GM21447 (cell line): ENCODE measurements around the gene SPNS3.

ENCODE experiments used
- ATAC-seq: cut with Tn5 transposase; IDR thresholded peaks from one replicate; pipeline ENCODE4 v1.9.1; 2021; ENCODE audit not compliant: unreplicated experiment

SPNS3 gene

DNA sequence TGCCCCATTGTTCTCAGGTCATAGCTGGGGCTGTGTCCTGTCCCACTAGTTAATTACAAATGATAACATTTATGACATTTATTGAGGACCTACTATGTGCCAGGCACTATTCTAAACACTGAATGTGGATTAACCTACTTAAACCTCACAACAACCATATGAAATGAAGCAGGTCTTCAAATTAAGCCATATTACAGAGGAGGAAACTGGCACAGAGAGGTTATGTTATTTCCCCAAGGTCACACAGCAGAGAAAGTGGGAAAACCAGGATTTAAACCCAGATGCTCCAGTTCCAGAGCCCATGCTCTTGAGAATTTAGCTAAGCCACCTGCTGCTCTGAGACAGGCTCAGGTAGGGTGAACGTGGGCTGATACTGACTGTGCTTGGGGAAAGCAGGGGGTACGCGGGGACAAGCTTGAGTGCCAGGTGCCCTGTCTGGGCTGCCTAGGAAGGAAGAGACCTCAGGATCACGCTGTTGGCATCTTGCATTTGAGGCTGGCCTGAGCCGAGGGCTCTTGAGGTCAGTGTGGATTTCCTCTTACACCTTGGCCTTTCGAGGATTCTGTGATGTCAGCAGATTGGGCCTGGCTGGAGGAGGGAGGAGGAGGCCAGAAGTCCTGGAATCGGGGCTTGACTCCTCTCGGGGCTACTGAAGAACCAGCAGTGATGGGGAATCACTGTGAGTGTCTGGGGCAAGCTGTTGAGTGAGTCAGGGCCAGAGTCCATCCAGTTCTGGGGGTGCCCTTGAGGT, 73.8 kb downstream of the SPNS3 start:
- no peak for ATAC-seq

DNA sequence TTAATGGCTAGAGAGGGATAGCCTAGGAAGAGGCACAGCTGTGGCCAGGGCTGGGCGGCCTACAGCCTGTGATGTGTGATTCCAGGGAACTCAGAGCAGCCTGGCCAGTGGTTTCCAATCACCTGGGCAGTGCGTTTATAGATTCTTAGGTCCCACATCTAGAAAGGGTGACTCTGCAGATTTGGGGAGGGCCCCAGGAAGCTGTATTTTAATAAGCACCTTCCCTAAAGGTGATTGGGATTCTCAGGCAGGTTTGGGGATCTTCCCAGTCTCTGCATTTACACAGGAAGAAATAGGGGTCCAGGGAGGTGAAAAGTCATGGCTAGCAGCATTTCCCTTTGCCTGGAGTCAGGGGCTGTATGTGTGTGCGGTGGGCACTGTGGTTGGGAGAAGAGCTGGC, 74.5 kb downstream of the SPNS3 start:
- no peak for ATAC-seq

DNA sequence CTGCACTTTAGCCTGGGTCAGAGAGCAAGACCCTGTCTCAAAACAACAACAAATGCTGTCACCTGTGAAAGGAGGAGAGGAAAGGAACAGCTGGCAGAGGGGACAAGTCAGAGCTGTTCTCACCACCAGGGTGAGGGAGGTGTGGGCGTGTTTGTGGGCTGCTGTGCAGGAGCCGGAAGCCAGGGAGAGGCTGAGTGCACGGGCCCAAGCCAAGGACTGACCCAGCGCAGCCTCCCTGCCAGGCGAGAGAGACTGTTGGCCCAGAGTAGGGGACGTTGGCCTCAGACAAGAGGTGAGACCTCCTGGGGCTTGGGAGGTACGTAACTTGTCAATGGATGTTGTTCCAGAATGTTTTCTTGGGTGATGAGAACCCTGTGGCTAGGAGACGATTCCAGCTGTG, 75.7 kb downstream of the SPNS3 start:
- no peak for ATAC-seq

DNA sequence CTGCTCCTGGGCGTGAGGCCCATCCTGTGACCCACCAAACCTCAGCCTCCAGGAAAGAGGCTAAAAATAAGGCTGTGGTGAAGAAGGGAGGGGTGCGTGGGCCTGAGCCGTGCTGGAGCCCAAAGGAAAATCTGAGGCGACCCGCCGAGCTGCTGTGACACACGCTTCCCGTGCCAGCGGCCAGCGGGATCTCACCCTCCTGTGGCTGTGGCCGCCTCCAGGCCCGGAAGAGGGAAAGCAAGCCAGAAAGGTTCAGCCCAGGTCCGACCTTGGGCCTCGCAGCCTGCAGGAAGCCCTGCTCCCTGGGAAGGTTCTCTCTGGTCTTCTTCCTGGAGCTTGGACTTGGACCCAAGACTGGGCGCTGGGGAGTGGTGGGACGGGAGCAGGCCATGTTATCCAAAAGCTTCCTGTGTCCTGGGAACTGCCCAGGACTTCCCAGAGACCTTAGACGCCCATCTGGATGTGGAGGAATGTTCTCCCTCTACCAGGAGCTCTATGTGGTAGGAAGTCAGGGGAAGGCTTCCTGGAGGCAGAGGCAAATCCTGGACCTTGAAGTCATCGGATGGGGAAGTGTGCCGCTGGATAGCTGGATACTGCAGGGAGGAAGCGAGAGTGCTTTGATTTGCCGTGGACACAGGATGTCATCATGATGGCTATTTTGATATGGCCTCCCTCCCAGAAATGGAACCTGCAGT, 76.3 kb downstream of the SPNS3 start:
- no peak for ATAC-seq

DNA sequence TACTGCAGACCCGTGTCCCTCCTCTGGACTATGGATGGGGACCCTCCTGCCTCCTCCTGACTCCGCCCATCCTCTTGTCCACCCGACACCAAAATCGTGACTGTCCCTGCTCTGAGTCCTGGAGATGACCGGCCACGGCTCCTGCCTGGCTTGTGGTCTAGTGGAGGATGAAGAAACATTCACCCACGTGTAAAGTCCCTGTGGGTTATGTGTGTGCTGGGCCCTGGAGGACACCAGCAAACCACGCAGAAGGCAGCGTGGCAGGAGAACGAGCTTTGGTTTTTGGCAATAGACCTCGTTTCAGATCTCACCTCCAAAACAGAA, 76.8 kb downstream of the SPNS3 start:
- no peak for ATAC-seq

DNA sequence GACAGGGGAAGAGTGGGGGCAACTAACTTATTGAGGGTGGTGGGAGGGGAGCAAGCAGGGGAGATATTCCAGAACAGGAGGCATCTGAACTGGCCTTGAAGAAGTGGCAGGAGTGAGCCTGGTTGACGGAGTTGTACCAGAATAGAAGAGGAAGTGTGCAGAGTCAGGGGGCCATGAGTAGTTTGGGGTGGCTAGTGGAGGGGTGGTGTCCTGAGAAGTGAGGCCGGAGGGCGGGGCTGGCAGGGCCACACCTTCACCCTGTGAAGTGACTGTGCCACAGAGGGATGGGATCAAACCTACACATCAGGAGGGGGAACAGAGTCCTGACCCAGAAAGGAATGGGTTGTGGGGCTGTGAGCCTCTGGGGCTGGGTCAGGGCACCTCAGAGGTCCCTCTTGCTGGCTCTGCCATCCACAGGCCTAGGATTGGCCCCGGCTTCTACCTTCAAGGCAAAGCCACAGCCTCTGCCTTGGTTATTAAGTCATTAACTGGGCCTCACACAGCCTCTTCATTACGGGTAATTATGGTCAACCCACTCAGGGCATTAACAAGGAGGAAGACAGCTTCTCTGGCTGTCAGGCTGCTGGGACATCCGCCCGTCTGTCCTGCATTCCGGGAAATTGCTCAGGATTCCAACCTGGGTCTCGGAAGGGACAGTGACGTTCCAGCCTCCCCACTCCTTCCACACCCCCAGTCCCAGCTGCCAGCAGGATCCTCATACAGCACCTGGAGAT, 77.6 kb downstream of the SPNS3 start:
- ATAC-seq, result no peak

DNA sequence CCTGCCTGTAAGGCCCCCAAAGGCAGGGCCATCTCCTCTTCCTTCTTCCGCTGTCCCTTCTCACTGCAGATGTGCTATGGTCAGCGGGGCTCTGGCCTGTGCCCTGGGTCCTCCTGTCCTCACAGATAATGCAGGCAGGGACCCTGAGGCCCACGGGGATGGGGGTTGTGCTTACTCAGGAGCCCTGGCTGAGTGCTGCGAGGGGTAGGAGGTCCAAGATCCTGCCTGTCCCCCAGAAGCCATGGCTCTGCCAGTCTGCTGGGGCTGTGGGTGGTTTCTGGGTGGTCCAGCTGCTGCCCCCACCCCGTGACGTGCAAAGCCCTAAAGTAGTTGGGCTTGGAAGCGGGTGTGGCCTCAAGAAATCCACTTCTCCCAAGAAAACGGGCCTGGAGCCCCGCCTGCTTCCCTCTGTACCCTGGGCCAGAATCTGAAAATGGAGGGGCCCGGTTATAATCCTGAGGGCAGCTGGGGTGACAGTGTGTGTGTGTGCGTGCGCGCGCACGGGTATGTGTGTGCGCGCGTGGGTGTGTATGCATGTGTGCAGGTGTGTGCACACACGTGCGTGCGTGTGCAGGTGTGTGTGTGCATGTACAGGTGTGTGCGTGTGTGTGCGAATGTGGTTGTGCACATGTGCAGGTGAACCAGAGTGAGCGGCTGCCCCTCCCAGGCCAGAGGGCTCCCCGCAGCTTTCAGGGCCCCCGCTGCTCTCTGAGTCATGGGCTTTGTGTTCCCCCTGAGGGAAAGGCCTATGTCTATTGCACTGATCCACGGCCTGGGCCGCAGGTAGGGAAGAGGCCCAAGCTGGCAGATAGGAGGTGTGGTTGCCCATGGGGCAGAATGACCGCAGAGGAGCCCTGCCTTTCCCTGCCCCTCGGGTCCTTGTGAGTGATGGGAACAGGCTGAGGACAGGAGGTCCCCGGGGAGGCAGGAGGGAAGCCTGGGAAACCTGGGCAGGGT, 78.7 kb downstream of the SPNS3 start:
- ATAC-seq, result no peak

DNA sequence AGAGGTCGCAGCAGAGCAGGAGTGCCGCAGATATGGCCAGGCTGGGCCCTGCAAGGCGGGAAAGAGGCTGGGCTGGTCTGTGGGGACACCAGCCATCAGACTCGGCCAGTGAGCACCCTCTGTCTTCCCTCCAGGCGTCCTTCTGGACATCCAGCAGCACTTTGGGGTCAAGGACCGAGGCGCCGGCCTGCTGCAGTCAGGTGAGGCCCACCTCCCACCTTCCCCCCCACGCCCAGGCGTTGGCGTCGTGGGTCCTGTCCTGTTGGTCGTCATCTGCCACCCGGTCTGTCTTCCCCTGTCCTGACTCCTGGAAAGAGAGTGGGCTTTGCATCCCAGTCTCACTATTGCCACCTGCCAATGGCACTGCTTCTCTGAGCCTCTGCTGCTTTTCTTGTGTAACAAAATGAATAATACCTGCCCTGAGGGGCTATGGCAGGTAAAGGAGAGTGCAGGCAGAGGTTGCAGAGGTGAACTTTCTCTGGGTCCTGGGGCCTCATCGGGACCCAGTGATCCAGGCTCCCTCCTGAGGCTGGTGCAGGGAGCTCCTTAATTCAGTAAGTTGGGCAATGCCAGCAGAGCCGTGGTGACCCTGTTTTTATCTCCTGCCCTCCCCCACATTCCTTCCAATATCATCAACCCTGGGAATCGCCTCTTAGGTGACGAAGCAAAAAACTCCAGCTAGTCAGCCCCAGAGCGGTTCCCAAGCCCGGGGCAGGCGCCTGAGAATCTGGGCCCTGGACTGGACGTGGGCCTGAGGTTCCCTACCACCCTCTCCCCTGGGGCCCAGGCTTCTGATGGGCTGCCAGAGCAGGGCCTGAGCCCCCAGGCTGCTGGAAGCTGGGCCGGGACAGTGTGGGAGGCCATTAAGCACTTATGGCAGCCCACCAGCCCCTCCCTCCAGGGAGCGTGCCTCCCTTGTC, 79.6 kb downstream of the SPNS3 start:
- ATAC-seq, result no peak

DNA sequence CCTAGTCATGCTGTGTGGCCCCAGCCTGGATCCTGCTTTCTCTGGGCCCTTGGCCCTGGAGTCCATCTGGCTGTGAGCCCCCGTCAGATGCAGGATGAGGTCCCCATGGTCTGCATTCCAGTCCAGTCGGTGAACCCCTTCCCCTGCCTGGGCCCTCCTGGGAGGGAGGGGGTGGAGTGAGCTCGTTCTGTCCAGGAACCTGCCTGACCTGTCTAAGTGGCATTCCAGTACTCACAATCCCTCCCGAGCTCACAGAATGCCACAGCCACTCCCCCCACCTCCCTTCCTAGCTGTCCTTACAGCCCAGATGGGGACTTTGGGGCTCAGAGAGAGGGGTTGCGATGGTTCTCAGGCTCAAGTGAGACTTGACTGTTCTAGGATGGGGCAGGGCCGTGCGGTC, 80.5 kb downstream of the SPNS3 start:
- no peak for ATAC-seq

DNA sequence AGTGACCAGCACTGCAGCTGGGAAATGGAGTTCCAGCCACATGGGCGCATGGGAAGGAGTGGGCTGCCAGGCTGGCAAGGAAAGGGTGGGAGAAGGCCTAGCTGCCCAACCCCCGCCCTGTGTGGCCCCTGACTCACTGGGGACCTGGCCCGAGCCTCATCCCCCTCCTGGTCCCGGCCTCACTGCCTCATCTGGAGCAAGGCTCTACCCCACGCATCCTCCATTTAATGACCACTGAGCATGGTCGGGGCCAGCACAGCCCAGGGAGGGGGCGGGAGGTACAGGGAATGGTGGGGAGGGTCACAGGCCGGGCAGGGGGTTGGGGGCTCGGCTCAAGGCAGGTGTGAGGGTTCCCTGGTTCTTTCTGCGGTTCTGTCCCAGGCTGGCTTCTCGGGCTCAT, 81.0 kb downstream of the SPNS3 start:
- ATAC-seq, result no peak

DNA sequence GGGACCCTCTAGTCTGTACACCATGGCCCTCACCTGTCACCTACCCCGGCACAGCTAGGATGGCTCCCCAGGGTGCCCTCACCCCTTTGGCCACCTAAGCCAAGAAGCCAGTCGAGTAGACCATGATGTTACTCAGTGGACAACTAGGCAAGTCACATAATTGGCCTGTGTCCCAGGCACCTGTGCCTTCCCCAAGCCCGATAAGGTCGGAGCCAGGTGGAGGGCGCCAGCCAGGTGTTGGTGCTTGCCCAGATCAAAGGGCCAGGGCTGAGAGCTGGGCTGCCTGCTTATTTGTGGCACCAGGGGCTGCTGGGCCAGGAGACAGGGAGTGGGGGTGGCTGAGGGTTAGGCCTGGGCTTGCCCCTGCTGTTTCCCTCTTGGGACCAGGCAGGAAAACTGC, 81.8 kb downstream of the SPNS3 start:
- no peak for ATAC-seq

DNA sequence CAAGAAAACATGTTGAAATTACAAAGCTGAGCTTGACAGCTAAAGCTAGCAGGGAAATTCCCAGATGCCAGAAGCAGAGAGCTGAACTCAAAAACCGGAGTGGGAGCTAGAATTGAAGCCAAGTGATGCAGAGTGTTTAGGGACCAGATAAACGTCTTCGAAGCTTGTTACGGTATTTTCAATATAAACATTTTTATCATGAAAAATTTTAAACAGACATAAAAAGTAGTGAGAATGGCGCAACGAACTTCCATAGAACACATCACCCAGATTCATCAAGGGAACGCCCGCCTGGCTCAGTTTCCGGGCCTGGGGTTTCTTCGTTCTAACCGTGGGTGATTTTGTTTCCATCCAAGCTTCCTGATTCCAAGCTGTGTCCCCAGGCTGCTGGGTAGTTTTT, 83.0 kb downstream of the SPNS3 start:
- ATAC-seq, result no peak

DNA sequence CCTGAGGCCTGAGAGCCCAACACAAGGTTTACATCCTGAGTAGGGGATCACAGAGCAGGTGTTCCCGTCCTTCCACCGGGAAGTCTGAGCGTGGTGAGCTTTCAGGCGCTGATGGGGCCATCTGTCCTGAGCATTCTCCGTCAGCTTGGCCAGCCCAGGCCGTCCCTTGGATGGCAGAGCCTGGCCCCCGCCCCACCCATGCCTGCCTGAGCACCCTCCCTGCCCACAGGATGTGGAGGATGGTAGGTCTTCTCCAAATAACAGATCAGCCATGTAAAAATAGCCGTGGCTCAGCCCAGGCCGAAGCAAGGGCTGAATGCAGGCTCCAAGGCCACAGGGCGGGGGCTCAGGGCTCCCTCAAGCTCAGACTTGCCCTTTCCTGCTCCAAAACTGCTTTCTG, 85.2 kb downstream of the SPNS3 start:
- no peak for ATAC-seq

DNA sequence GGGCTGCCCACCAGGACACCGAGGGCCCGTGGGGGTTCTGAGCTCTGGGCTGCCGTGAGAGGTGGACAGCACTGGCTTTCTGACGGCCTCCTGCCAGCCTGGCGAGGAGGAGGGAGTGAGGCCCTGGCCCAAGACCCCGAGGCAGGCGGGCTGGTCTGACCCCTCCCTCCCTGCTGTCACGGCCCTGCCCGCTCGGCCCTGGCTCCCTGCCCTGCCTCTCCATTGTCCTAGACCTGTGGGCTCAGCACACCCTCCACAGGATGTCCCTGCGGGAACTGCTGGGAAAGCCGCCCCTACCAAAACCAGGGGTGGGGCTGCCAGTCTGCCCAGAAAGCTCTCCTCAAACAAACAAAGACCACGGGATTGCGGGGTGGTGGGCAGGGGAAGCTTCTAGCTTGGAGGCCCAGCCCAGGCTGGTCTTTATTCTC, 85.6 kb downstream of the SPNS3 start:
- no peak for ATAC-seq

DNA sequence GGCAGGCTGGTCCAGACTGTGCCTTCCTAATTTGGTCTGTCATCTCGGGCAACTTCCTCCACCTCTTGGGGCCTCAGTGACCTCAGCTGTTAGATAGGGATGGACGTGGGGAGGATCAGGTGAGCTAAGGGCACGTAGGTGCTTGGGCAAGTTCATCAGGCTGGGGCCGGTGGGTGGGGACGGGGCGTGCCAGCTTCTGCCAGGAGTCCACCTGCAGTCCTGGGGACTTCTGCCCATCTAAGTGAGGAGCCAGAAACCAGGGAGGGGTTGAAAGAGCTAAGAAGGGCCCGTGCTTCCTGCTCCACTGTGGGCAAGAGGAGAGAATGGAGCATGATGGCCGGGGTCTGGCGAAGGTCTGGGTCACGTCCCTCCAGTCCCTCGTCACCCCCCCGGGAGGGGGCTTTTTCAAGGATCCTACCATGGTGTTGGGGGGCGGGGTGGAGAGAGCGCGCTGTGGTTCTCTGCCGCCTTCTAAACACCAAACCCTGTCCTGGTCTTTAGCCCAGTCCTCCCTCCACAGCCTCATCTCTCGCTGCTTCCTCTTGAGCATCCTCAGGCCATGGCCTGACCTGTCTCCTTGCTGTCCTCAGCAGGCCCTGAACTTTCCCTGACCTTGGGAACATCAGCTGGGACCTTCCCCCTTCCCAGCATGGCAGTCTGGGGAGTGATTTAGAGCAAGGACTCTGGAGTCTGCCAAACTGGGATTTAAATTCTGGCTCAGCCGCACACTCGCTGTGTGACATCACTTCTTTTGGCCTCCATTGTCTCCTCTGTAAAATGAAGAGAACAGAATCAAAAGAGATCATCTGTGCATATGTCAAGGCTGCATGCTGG, 86.5 kb downstream of the SPNS3 start:
- no peak for ATAC-seq

DNA sequence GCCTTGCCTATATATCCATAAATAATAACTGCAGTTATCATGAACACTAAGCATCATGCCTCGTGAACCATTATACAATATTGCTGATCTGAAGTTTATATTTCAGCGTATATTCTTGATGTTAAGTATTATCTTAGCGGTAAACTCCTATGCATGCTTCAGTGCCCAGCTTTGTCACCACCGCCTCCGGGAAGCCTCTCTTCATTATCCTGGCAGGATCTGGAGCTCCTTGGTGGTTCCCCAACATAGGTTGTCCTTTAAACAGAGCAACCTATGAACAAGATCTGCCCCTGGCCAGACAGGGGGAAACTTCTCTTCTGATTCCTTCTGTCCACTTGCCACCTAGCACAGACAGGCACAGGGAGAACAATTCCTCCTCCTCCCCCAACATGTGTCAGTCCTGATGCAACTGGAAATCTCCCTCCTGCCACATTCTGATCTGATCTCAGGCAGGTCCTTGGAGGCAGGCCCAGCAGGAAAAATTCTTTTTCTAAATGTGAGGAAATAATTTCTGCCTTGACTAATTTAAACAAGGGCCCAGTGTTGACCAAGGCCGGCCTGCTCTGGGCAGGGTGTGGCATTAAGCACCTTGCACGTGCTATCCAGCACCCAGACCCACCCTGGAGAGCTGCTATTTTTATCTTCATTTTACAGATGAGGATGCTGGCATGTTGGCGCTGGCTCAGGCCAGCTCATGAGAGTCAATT, 87.3 kb downstream of the SPNS3 start:
- no peak for ATAC-seq

DNA sequence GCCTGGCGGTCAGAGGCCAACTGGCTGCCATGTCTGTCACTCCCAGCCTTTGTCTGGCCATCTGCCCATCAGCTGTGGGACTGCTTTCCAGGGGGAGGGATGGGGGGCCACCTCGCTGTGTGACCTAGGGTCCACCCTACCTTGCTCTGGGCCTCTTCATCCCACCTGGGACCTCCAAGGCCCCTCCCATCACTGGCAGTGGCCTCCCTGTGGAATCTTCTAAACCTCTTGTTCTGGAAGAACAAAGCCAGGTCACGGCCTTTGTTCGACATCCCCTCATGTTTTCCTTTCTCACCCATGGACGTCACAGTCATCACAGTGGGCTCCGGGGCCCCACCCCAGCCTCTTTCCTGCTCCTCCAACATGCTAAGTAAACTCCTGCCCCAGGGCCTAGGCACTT, 88.9 kb downstream of the SPNS3 start:
- no peak for ATAC-seq

DNA sequence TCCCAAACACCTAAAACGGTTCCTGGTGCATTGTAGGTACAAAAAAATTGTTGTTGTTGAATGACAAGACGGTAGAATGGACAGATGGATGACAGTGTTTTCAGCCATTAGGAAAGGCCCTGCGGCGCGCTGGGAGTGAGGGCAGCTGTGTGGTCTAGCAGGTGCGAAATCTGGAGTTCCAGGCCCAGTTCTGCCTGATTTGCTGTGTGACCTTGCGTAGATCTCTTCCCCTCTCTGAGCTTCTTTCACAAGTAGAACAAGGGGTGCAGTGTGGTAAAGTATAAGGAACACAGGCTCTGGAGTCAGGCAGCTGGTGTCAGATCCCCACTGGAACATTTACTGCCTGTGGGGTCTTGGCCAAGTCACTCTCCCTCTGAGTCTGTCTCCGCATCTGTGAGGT, 90.2 kb downstream of the SPNS3 start:
- ATAC-seq, result no peak
